GM21447 (cell line): ENCODE results near the gene SACS.
"Not testable (repeated sequence)": the region's sequence is repeated elsewhere in the genome, so short reads cannot be mapped to it uniquely, and the experiment has no call there.

Source experiments
- ATAC-seq: cut with Tn5 transposase; IDR thresholded peaks from one replicate; pipeline ENCODE4 v1.9.1; 2021; ENCODE audit not compliant: unreplicated experiment

SACS gene

DNA sequence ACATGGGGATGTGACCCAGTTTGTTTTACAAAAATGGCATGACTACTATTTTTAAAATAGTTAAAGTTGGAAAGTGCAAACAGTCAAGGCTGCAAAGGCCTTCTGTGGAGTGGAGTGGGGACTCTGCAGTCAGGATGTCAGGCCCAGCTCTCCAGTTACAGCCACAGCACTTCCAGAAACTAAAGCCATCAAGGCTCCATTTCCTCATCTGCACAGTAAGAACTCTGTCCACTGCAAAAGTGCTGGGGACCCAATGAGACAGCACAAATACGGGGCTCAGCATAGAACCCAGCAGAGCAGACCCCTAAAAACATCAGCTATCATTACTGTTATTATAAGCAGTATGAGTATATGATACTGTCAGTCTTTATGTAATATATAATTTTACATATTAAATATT, 73.6 kb downstream of the SACS start:
- ATAC-seq = no peak

DNA sequence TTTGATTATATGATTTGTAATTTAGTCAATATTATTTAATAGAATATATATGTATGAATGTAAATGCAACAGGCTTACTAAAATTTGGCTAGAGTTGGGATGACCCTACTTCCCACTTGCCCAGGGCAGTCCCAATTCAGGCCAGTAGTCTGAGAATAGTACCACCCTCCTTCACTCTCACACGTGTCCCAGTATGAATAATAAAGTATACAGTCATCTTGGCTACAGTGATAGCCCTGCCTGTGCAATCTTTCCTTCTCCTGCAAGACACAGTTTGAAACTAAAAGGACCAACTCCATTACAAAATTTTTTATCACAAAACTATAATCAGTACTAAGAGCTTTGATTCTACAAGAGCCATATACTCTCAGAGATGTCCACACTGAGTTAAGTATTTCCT, 76.2 kb downstream of the SACS start:
- no peak for ATAC-seq

DNA sequence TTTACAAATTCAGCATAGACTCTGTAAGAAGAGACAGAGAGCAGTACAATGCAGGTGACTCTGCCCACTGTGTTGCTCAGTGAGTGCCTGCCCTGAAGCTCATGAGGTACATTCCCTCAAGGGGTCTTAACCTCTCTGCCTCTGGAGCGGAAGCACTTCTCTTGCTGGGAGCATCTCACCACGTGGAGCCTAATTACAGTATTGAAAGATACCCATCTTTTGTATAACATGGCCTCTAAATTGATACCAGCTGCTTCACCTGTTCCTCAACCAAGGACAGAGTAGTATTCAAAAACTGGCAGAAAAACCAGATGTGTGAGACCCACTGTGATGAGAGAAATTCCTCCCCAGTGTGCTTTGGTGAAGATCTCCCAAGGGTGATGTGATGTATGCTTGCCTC, 77.1 kb downstream of the SACS start:
- no peak for ATAC-seq

DNA sequence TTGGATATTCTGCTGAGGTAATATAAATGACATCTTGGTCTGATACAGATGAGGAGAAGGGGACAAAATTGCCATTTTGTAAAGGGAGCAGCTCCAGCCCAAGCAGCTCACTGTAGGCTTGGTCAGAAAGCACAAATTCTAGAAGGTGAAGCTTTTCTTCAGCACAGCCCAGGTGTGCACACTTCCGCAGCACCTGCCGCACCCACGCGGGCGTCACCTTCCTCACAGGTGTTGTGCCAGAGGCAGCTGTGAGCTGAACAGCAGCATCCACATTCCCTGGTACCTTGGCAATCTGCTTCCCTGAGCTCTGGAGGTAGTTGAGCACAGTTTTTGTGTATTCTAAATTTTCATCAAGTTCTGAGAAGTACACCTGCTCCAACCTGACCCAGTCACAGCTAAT, 79.0 kb downstream of the SACS start:
- no peak for ATAC-seq

DNA sequence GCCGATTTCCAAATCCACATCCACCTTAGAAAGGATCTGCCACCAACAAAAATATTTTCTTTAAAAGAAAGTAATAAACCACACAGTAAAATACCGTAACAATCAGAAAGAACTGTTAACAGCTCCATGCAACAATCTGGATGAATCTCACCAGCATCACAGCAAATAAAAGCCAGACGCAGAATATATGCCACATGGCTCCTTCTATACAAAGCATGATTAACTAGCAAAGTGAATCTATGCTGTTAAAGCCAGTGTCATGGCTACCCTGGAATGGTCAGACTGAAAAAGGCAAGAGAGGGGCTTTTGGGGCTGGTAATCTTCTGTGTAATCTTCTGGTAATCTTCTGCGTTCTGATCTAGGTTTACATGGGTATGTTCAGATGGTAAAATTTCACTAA, 81.3 kb downstream of the SACS start:
- no peak for ATAC-seq

DNA sequence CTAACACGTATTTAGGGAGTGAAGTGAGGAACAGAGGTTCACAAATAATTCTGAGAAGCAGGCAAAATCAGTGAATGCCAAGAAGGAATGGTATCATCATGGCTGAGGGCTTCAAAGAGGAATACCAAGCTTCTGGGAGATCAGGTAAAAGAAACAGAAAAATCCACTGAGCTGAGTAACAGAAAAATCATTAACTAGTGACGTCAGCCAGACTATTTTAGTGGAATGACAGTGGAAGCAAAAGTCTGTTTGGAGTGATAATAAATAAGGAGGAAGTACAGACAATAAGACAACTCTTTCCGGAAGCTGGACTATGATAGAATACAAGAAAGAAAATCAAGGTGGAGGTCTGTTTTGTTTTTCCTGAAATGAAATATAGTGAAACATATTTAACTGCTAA, 83.5 kb downstream of the SACS start:
- no peak for ATAC-seq

DNA sequence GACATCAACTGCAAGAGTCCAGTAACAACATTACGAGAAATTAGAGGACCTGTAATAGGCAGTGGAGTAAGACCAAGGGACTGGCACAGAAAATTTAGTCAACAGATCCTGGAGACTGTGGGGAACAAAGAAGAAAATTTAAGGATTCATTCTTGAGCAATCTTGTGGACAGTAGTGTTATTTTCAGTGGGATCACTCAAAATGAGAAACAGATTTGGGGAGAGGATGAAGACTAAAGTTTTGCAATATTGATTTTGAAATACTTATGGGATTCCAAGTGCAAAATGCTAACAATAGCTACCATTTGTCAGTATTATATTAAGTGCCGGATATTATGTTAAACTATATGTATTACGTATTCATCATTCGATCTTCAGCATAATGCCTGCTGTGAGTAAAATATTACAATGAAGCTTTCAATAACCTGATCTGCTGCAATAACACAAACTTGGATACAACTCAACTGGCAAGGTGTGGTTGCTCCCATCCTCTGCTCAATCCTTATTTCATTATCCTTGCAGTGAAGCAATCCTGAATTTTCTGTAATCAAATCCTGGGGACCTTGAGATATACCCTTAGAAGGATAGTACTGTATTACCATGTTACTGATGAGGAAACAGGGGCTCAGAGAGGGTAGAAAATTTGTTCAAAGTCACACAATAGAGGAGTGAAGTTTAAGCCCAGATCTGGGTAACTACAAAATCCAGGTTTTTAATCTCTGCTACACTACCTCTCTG, 84.2 kb downstream of the SACS start:
- ATAC-seq = no peak

DNA sequence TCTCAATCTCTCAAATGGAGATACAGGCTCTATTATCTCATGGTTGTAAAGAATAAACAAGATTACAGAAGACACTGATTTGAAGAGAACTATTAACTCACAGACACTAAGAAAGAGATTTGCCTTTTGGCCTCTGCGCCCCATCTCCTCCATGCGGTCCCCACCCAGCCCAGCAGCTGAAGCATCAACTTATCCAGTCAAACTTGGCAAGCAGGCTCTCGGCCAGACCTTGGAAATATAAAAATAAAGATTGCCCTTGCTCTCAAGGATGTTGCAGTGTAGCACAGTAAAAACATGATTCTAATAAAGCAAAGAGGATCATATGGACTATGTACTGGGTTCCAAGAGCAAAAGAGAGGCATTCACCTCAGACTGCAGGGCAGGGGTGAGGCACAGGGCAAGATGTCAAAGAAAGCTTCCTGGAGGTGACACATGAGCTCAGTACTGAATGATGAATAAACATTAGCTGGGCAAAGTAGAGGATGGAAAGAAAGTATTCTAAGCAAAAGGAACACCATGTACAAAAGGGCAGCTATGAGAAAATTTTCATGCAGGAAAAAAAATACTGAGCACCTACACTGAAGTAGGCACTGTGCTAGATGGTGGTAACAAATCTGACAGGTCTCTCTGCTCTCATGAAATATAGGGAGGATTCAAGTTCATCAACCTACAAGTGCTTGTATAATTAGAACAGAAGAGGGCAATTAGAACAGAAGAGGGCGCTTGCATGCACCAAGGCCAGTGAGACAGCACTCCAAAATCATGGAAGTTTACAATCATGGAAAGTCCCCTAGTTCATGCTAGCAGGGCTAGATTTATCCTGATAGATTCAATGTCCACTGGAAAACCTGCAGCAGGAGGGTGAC, 85.0 kb downstream of the SACS start:
- no peak for ATAC-seq

DNA sequence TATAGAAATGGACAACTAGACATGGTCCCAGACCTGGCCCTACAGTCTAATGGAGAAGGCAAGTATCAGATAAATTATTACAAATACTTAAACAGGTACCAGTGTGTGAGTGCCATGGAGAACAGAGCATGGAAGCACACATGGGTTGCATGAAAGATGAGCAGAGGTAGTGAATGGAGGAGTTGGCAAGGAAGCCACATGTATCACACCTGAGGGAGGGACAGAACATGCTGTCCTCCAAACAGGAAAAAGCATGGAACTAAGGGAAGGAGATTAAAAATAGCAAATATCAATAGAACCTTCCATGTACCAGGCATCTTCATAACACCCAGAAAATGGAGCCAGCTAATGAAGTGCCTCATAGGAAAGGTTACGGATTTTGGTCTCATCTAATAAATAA, 85.9 kb downstream of the SACS start:
- no peak for ATAC-seq

DNA sequence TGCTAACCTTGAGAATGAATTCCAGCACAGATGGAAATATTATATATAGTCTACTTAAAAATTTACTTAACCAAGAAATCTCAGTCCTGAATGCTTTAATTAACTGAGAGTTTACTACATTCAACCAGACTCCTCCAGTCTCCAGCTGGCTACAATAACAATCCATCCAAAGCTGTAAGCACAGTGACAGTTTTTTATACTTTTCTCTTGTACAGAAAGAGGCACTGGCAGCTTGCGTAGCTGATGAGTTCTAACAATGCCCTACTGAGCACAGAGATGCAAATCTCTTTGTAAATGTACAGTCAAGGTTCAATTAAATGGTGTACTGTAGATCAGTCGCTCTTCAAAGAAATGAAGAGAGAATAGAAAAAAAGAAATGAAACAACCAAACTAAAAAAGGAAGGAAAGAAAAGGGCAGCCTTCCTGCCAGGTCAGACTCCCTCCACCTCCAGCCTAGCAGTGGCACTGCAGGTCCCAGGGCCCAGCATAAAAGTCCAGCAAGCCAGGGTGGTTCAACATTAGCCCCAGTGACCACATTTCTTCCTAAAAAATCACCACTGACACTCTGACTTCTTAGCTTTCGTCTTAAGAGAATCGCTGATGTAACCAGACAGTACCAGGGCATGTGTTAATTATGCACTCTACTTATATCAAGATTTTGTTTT, 88.4 kb downstream of the SACS start:
- no peak for ATAC-seq

DNA sequence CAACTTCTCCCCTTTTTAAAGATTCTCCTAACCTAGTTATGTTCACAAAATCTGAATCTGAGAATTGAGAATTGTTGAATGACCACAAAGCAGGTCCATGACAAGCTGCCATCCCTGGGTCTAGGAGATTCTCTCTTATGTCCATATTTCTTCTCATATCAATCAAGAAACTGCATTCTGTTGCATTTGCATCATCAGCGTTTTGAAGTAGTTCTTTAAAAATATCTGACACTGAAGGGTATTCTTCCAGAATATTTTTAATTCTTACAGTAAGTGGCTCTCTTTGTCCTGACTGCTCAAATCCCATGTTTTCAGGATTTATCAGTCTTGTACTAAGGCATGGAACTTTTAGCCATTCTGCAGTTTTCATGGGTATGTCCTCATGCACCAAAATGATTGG, 94.3 kb downstream of the SACS start:
- ATAC-seq = no peak

DNA sequence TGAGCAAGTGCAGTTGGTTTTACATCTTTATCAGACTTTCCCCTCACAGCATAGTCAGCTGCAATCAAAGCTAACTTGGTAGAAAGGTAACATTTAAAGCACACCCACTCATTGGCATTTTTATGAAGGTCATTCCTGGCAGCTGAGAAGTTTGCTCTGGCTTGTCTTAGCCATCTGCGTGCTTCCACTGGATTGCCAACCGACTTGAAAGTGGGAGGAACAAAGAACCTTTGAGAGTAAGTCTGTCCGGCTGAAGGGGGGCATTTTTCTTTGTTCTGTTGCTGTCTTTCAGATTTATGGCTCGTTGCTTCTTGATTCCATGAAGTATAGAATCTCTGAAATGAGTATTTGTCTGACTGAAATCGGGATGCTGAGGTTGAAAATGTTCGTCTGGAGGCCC, 103.1 kb downstream of the SACS start:
- no peak for ATAC-seq

DNA sequence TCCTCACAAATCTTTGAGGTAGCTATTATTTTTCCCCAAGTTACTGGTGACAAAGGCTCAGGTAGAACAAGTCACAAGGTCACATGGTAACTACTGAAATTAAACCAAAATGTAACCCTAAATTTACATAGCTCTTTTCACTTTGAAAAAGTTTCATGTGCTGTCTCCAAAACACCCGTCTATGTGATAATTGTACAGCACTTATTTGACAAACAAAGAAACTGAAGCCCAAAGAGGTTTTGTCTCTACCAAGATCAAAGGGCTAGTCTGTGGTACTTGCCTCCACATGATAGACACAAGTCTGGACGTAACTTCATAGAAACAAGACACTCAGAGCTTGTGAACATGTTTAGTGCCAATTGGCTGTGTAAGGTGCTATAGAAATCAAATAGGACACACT, 108.3 kb downstream of the SACS start:
- no peak for ATAC-seq

DNA sequence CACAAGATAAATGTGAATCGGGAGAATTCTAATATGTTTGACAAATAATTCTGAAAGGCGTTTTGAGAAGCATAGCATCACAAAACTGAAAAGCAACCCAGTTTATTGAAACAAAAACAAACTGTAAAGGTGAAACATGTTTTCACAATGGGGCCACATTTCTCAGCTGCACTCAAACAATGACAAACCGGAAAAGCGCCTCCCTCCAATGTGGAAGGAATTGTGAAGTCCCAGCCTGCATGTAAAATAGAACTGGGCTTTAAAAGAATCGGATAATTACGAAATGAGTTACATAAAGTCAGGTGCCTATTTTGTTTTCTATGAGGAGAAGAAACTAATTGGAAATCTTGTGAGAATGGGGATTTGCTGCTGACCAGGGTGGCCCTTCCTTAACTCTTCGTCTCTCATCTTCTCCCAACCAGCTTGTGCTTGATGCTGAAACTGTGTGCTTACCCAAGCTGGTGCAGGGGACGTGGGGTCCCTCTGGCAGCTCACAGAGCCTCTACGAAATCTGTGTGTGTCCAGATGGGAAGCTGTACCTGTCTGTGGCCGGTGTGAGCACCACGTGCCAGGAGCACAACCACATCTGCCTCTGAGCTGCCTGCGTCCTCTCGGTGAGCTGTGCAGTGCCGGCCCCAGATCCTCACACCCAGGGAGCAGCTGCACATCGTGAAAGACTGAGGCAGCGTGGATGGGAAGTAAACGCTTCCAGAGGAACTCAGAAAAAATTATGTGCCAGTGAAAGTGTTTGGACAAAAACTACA, 109.4 kb downstream of the SACS start:
- no peak for ATAC-seq

DNA sequence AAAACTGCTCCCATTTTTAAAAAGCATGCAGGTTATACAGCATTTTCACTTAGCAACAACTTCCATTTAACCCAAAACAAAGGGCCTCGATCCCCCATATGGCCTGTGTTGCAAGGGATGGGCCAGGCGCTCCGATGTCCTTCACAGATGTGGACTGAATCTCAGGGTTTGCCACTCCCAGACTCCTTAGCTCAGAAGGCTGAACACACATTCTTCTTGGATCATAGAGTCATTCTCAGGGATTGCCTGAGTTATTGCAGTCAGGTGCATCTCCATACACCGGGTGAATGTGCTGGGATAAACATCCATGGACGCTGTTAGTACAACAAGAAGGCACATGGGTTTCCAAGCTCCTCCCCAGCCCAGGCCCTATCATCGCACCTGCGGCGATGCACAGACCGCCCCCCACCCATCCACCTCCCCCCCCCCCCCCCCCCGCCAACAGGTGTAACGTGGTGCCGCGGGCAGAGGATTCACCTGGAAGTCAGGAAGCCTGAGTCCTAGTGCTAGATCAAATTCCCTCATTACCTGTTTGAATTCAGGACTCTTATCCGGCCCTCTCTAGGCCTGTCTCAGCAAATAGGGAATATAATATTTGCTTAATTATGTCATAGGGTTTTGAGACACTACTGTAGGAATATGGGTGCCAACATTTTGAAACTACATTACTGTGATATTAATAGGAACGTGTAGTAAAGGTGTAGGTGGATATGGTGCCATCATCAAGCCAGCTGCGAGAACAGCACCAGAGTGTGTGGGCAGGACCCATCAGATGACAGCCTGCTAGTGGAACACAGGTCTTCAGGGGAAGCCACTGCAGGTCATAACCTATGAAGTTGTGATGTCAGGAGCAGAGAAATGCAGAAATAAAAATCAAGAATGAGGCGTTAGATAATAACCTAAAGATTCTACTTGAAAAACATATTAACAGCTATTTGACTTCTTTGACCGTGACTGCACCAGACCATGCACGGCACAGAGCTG, 110.9 kb downstream of the SACS start:
- no peak for ATAC-seq

DNA sequence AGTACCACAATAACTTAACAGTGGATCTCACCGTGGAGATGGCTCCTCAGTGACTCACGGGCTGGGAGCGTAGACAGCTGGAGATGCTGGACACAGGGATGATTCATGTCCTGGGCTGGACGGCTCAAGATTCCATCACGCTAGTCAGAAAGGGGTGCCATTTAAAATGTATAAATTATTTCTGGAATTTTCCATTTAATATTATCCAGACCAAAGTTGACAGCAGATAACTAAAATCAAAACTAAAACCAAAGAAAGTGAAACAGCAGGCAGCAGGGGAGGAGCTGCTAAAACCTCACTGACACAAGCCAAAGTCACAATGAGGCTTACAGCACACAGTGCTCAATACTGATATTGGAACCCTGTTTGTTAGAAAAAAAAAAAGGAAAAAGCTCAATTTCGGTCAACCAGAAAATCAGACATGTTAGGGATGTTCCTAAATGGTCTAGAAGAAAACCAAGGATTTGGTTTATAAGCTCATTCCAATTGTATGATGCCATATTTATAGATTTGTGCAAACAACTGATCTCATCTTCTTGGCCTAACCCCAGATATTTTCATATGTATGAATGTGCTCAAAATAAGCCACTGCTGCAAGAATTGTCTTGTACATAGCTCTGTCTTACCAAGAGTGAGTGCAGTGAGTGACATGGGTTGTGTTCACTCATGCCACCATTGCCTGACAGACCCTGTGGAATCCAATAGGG, 111.8 kb downstream of the SACS start:
- peak; percentile 85 for ATAC-seq

DNA sequence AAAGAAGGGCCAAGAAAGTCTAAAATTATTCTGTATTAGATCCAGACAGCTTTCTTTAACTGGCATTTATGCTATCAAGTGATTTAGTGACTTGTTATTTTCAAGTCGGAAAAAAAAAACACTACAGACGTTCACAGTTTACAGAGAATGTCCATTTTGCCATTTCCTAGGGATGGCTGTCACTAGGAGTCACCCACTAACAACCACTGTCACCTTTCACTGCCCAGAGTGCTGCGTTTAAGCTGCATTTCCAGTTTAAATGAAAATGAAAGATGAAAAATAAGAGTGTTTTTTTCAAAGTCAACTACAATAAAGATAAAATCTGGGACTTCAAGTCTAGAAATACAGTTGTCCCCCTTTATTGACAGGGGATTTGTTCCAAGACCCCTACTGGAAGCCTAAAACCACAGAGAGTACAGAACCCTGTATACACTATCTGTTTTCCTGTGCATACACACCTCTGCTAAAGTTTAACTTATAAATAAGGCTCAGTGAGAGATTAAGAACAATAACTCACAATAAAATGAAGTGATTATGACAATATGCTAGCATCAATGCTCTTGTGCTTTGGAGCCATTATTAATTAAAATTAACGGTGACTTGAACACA, 112.5 kb downstream of the SACS start:
- peak; percentile 22 for ATAC-seq

DNA sequence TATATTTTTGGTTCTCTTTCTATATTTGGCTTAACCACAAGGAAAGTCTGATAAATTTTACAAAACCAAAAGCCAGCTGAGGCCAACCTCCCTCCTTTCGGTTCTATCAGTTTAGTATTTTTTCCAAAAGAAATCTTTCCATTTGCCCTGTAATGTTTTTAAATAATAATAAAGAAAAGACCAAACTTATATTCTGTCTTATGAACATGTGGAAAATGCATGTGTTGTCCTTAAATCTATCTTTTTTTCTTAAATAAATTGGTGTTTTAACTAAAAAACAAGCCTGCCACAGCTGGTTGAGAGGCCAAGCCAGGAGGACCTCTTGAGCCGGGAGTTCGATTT, 113.6 kb downstream of the SACS start:
- ATAC-seq = no peak

DNA sequence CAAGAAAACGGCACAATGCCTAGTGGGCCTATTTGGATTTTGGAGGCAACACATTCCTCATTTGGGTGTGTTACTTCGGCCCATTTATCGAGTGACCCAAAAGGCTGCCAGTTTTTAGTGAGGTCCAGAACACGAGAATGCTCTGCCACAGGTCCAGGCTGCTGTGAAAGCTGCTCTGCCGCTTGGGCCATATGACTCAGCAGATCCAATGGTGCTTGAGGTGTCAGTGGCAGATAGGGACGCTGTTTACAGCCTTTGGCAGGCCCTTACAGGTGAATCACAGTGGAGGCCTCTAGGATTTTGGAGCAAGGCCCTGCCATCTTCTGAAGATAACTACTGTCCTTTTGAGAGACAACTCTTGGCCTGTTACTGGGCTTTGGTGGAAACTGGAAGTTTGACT, 118.7 kb downstream of the SACS start:
- not testable (repeated sequence) for ATAC-seq
